Measurements from ENCODE around the gene SLC27A2.

Gene SLC27A2

DNA sequence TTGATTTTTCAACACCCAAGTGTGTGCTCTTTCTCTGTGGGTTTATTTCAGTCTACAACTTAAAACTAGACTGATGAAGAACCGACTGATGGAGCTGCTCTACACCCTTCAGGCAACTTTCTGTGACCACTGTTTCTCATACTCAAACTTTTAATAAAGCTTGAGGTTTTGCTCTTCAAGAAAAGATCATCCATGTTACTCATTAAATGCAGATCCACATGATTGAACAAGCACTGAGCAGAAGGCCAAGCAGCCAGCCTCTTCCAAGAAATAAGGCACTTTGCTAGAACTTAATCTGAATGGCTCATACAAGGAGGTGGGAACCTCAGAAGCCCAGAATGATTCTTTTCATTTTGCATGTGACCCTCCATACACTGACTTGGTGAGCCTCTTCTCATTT, 8.7 kb downstream of the SLC27A2 start:
- no peaks in the 10 kb centered on the region for H3K9me3 ChIP-seq (ENCODE audit: control insufficient read depth, insufficient read depth, low read length)
- H3K4me1 ChIP-seq (ENCODE audit: insufficient read depth, low read length) = no peaks in the 10 kb centered on the region
- H3K36me3 ChIP-seq (ENCODE audit: insufficient read depth, low read length) = no peaks in the 10 kb centered on the region
- no peak overlapping the region for H3K9ac ChIP-seq (ENCODE audit: low read depth, low read length)

DNA sequence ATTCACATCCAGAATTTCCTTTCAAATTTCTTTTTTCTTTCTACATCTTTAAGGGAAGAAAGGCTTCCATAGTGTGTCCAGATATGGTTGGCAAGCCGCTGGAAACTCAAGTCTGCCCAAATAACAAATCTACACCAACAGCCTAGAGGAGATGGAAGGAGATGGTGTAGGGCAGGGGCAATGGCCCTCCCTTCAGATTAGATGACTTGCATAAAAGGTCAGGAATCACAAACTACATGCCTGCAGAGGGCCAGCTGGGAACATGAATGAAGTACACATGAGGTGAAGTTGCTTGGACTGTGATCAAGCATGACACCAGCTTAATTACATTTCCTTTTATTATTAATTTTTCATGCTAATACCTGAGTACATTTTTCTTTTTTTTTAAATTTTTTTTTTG, 10.2 kb downstream of the SLC27A2 start:
- Histone ChIP-seq H3K9me3 (ENCODE audit: control insufficient read depth, insufficient read depth, low read length) (no peaks in the 10 kb centered on the region), H3K36me3 (ENCODE audit: insufficient read depth, low read length) (no peaks in the 10 kb centered on the region), H3K9ac (ENCODE audit: low read depth, low read length) (no peak overlapping the region), H3K4me1 (ENCODE audit: insufficient read depth, low read length) (no peaks in the 10 kb centered on the region)

GRCh38 chr15:50192926-50193620, 11.1 kb downstream of the SLC27A2 start:
- Histone ChIP-seq H3K4me1 (ENCODE audit: insufficient read depth, low read length) (no peaks in the 10 kb centered on the region), H3K9ac (ENCODE audit: low read depth, low read length) (no peak overlapping the region), H3K36me3 (ENCODE audit: insufficient read depth, low read length) (no peaks in the 10 kb centered on the region), H3K9me3 (ENCODE audit: control insufficient read depth, insufficient read depth, low read length) (no peaks in the 10 kb centered on the region)

DNA sequence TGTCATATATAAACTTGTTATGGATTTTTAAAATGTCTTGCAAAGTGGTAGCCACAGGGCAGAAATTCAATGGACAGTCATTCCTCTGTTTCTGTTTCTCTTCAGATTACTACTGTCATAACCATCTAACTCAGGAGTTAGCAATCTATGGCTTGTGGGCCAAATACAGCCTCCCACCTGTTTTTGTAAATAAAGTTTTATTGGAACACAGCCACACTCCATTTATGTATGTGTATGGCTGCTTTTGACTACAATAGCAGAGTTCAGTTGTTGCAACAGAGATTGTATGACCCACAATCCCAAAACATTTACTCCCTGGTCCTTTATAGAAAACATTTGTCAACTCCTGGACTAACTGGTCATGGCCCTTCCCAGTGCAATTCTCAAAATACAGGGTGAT, 20.0 kb downstream of the SLC27A2 start:
- H3K9ac ChIP-seq (ENCODE audit: low read depth, low read length) = no peak overlapping the region
- no peaks in the 10 kb centered on the region for H3K36me3 ChIP-seq (ENCODE audit: insufficient read depth, low read length)
- H3K4me1 ChIP-seq (ENCODE audit: insufficient read depth, low read length) = no peaks in the 10 kb centered on the region
- no peaks in the 10 kb centered on the region for H3K9me3 ChIP-seq (ENCODE audit: control insufficient read depth, insufficient read depth, low read length)

GRCh38 chr15:50206020-50206419, 24.0 kb downstream of the SLC27A2 start:
- Histone ChIP-seq H3K36me3 (ENCODE audit: insufficient read depth, low read length) (no peaks in the 10 kb centered on the region), H3K4me1 (ENCODE audit: insufficient read depth, low read length) (peaks cover 8% of the 10 kb centered on the region; the same call in 1 of the 2 replicates), H3K9me3 (ENCODE audit: control insufficient read depth, insufficient read depth, low read length) (no peaks in the 10 kb centered on the region), H3K9ac (ENCODE audit: low read depth, low read length) (no peak overlapping the region)

DNA sequence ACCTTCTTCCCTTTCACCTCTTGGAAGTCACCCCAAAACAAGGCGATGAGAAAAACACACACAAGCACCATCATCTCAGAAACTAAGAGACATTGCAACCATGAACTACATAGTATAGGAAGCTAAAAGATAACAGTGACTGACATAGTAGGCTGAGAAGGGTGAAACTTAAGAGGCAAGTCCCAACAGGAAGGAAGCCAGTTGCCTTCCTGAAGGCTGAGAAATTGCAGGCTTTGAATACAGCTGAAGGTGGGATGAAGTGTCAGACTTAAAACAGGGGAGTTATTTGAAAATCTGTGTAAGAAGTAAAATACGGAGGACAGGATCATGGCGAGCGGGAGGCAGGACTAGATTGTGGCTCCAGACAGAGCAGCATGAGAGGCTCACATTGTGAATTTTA, 27.8 kb downstream of the SLC27A2 start:
- peaks cover 8% of the 10 kb centered on the region; the same call in 1 of the 2 replicates for H3K4me1 ChIP-seq (ENCODE audit: insufficient read depth, low read length)
- H3K9ac ChIP-seq (ENCODE audit: low read depth, low read length) = no peak overlapping the region
- no peaks in the 10 kb centered on the region for H3K9me3 ChIP-seq (ENCODE audit: control insufficient read depth, insufficient read depth, low read length)
- no peaks in the 10 kb centered on the region for H3K36me3 ChIP-seq (ENCODE audit: insufficient read depth, low read length)

DNA sequence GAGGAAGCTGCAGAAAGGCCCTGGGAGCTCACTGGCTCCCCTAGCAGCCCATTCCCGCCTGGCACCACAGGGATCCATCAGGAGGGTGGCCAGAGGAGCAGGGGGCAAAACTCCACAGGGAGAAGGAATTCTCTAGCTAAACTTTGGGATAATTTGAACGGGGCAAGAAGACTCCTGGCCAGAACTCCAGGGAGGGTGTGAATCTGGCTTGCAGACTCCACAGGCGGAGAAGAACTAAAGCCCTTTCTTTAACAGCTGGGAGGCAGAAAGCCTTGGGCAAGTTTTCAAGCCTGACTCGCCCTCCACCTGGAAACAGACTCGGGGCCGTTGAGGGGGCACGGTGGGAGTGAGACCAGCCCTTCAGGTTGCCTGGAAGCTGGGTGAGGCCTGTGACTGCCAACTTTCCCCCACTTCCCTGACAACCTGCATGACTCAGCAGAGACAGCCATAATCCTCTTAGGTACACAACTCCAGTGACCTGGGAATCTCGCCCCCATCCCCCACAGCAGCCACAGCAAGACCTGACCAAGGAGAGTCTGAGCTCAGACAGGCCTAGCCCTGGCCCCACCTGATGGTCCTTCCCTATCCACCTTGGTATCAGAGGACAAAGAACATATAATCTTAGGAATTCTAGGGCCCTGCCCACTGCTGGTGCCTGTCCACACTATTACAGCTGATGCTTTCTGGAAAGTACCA, 28.6 kb downstream of the SLC27A2 start:
- no peaks in the 10 kb centered on the region for H3K36me3 ChIP-seq (ENCODE audit: insufficient read depth, low read length)
- no peak overlapping the region for H3K9ac ChIP-seq (ENCODE audit: low read depth, low read length)
- H3K9me3 ChIP-seq (ENCODE audit: control insufficient read depth, insufficient read depth, low read length) = no peaks in the 10 kb centered on the region
- H3K4me1 ChIP-seq (ENCODE audit: insufficient read depth, low read length) = peaks cover 8% of the 10 kb centered on the region; the same call in 1 of the 2 replicates

GRCh38 chr15:50218291-50218690, 36.3 kb downstream of the SLC27A2 start:
- Histone ChIP-seq H3K9ac (ENCODE audit: low read depth, low read length) (no peak overlapping the region), H3K4me1 (ENCODE audit: insufficient read depth, low read length) (no peaks in the 10 kb centered on the region), H3K9me3 (ENCODE audit: control insufficient read depth, insufficient read depth, low read length) (no peaks in the 10 kb centered on the region), H3K36me3 (ENCODE audit: insufficient read depth, low read length) (no peaks in the 10 kb centered on the region)

GRCh38 chr15:50218691-50219090, 36.7 kb downstream of the SLC27A2 start:
- H3K9ac ChIP-seq (ENCODE audit: low read depth, low read length) = no peak overlapping the region
- H3K4me1 ChIP-seq (ENCODE audit: insufficient read depth, low read length) = no peaks in the 10 kb centered on the region
- H3K9me3 ChIP-seq (ENCODE audit: control insufficient read depth, insufficient read depth, low read length) = no peaks in the 10 kb centered on the region
- no peaks in the 10 kb centered on the region for H3K36me3 ChIP-seq (ENCODE audit: insufficient read depth, low read length)

DNA sequence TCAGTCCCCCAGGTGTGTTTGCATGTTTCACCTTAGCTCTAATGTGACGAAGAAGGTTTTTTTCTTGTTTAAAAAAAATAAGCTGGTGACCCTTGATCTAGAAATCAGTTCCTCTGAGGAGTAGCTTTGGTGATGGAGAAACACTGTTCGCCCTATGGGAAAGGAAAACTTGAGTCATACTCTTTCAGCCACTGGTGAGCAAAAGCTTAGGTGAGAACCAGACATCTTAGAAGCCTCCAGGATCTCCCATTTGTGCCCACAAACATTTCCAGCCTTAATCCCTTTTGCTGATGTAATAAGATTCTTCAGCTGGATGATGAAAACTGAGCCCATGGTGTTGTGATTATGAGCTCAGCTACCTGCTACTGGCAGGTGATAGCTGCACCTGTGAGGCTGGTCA, 37.8 kb downstream of the SLC27A2 start:
- Histone ChIP-seq H3K9ac (ENCODE audit: low read depth, low read length) (no peak overlapping the region), H3K36me3 (ENCODE audit: insufficient read depth, low read length) (no peaks in the 10 kb centered on the region), H3K4me1 (ENCODE audit: insufficient read depth, low read length) (no peaks in the 10 kb centered on the region), H3K9me3 (ENCODE audit: control insufficient read depth, insufficient read depth, low read length) (no peaks in the 10 kb centered on the region)

DNA sequence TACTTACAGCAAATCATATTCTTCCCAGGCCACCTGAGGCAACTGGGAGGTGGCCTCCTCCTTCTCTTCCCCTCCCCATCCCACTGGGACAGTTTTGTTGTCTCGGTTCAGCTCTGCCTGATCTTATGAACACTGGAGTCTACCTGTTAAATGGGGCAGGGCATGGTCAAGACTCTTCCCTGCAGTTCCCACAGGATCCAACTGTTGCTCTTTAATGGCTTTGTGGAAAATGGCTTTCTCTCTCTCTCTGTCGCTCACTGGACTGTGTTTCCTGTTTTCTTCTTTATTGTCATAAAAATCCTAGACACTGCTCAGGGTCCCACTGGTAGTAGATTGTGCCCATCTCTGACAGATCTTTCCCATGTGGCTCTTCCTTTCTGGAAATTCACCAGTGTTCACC, 40.2 kb downstream of the SLC27A2 start:
- Histone ChIP-seq H3K36me3 (ENCODE audit: insufficient read depth, low read length) (no peaks in the 10 kb centered on the region), H3K9ac (ENCODE audit: low read depth, low read length) (no peak overlapping the region), H3K4me1 (ENCODE audit: insufficient read depth, low read length) (no peaks in the 10 kb centered on the region), H3K9me3 (ENCODE audit: control insufficient read depth, insufficient read depth, low read length) (no peaks in the 10 kb centered on the region)

DNA sequence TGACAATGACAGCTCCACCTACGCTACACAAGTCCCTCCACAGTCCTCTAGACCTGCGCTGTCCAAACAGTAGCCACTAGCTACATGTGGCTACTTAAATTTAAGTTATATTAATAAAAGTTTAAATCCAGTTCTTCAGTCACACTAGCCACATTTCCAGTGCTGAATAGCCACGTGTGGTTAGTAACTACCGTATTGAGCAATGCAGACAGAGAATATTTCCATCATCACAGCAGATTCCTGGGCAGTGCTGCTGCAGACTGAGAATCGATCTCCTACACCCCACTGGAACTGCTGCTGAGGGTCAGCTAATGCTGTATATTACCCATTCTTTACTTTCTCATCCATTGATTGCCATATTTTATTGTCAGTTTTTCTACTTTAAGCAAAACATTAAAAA, 42.6 kb downstream of the SLC27A2 start:
- Histone ChIP-seq H3K9ac (ENCODE audit: low read depth, low read length) (no peak overlapping the region), H3K36me3 (ENCODE audit: insufficient read depth, low read length) (no peaks in the 10 kb centered on the region), H3K4me1 (ENCODE audit: insufficient read depth, low read length) (no peaks in the 10 kb centered on the region), H3K9me3 (ENCODE audit: control insufficient read depth, insufficient read depth, low read length) (no peaks in the 10 kb centered on the region)

DNA sequence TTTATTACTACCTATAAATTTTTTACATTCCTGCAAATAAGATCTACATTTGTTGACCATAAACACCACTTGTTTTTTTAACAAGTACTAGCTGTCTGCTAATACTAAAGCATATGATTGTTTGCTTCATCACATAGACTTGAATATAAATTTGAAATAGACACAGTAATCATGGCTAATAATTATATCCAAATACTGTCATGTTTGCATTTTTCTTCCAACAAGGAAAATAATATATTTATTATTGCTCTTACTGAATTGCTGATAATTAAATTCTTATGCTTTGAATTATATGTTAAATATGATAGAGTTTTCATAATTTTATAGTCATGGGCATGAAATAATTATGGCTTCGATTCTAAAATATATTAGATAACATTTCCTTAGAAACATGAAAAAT, 43.1 kb downstream of the SLC27A2 start:
- no peak overlapping the region for H3K9ac ChIP-seq (ENCODE audit: low read depth, low read length)
- H3K9me3 ChIP-seq (ENCODE audit: control insufficient read depth, insufficient read depth, low read length) = no peaks in the 10 kb centered on the region
- no peaks in the 10 kb centered on the region for H3K4me1 ChIP-seq (ENCODE audit: insufficient read depth, low read length)
- no peaks in the 10 kb centered on the region for H3K36me3 ChIP-seq (ENCODE audit: insufficient read depth, low read length)

DNA sequence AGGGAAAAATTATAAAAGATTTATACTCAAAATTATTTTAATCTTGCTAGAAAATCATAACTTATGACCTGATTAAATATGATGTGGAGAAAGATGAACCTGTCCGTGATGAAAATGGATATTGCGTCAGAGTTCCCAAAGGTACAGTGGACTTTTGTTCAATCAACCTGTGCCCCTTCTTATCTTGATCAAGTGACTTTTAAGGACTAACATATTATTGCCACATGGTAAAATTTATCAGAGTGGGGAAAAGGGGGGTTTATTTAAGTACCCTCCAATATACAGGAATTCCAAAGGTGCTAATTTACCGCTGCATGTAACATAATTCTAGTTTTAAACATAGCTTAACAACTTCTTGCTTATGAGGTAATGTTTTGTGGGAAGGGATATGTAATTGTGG, 43.9 kb downstream of the SLC27A2 start:
- no peaks in the 10 kb centered on the region for H3K4me1 ChIP-seq (ENCODE audit: insufficient read depth, low read length)
- H3K9me3 ChIP-seq (ENCODE audit: control insufficient read depth, insufficient read depth, low read length) = no peaks in the 10 kb centered on the region
- no peaks in the 10 kb centered on the region for H3K36me3 ChIP-seq (ENCODE audit: insufficient read depth, low read length)

DNA sequence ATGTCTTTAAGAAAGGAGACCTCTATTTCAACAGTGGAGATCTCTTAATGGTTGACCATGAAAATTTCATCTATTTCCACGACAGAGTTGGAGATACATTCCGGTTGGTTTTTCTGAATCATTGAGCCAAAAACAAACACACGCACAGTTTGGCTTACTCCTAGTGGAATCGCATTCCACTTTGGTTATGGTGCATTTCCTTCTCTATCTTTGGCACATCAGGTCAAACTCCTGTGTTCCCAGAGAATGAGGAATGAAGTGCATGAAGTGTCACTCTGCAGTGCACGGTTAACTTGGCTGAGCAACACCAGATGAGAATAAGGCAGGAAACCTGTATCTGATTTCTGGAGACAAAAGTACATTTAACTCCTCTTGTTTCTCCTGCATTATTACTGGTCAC, 45.1 kb downstream of the SLC27A2 start:
- H3K36me3 ChIP-seq (ENCODE audit: insufficient read depth, low read length) = no peaks in the 10 kb centered on the region
- no peak overlapping the region for H3K9ac ChIP-seq (ENCODE audit: low read depth, low read length)
- no peaks in the 10 kb centered on the region for H3K9me3 ChIP-seq (ENCODE audit: control insufficient read depth, insufficient read depth, low read length)
- no peaks in the 10 kb centered on the region for H3K4me1 ChIP-seq (ENCODE audit: insufficient read depth, low read length)

More for the DNA sequence above, 43.9 kb downstream of the SLC27A2 start:
- H3K9ac ChIP-seq (ENCODE audit: low read depth, low read length) = no peak overlapping the region

Data from ES-I3 (cell line).